ENCODE data around the gene CCDC93.

Gene CCDC93

DNA sequence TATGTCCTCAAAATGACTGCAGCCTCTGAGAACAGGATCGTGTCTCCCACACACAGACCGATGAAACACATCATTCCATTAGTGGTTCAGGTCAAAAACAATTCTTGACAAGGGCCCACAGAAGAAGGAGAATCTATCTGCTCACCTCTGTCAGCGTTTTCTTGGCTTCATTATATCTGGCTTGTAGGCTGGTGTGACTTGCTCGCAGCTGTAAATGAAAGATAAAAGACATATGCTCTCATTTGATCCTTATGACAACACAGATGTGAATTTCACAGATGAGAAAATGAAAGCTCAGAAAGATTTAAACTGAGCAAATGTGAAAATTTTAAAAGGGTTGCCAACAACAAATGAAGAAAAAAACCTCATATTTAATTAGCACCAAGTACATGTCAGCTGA, 61.6 kb downstream of the CCDC93 start:
- H3K4me3 ChIP-seq (ENCODE audit: low read depth, low read length), result no peak overlapping the region
- TF ChIP-seq, protein P1, sequence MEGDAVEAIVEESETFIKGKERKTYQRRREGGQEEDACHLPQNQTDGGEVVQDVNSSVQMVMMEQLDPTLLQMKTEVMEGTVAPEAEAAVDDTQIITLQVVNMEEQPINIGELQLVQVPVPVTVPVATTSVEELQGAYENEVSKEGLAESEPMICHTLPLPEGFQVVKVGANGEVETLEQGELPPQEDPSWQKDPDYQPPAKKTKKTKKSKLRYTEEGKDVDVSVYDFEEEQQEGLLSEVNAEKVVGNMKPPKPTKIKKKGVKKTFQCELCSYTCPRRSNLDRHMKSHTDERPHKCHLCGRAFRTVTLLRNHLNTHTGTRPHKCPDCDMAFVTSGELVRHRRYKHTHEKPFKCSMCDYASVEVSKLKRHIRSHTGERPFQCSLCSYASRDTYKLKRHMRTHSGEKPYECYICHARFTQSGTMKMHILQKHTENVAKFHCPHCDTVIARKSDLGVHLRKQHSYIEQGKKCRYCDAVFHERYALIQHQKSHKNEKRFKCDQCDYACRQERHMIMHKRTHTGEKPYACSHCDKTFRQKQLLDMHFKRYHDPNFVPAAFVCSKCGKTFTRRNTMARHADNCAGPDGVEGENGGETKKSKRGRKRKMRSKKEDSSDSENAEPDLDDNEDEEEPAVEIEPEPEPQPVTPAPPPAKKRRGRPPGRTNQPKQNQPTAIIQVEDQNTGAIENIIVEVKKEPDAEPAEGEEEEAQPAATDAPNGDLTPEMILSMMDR (IDR thresholded peaks at IDR 0.05; ENCODE audit: low read depth, low read length, missing control alignments), result no peak
- no peak for DNase-seq (ENCODE audit: low read depth)

DNA sequence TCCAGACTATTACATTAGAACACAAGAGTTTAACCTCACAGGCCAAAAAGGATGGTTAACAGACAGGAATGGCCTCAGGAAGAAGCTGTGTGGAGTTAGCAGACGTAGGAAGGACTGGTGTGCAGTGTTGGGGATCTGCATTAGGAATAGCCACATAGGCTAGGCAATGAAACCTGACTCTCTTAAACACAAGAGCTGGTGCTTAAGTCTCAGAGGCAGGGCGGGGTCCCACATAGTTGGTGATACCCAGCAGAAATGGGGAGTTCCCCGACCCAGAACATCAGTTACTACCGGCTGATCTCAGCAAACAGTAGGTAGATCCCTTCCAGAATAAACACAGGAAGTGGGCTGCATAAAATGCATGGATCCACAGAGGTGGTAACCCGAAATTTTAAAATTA, 64.1 kb downstream of the CCDC93 start:
- no peak for DNase-seq (ENCODE audit: low read depth)
- H3K4me3 ChIP-seq (ENCODE audit: low read depth, low read length), result no peak overlapping the region
- TF ChIP-seq, protein P1 (IDR thresholded peaks at IDR 0.05; ENCODE audit: low read depth, low read length, missing control alignments), result no peak

DNA sequence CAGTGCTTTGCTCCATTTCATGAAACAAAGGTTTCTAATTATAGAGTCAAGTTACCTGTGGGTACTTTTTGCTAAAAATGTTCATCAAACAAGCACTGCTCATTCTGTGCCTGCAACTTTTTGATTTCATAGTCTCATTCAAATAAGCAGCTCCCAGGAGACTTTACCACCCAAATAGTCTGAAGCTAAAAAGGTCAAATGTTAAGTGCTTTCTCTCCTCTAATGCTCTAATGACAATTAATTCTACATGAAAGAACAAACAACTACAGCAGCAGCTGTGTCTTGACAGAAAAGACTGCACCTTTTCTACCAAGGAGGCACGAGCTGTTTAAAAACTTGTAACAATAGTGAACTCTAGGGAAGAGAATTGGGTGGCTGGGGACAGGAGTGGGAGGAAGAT, 65.3 kb downstream of the CCDC93 start:
- DNase-seq (ENCODE audit: low read depth), result no peak

DNA sequence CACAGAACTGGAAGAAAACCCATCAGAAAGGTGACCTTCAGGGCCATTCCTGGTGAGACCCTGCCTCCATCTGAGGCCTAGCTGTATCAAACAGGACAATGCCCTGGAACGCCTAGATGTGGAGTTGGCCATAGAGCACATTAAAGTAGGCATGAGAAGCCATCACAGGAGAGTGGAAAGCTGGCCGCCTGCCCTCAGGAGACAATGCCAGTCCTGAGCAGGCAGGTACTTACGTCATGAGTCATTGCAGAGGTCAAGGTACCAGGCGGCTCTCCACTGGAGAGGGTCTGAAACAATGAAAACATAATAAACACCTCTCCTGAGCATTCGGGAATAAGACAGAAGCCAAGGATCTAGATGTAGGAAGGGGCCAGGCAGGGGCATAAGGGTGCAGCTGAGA, 68.6 kb downstream of the CCDC93 start:
- DNase-seq (ENCODE audit: low read depth), result no peak
- TF ChIP-seq, protein P1 (IDR thresholded peaks at IDR 0.05; ENCODE audit: low read depth, low read length, missing control alignments), result no peak
- no peak overlapping the region for H3K4me3 ChIP-seq (ENCODE audit: low read depth, low read length)

More for the DNA sequence above, 65.3 kb downstream of the CCDC93 start:
- TF ChIP-seq, protein P1 (IDR thresholded peaks at IDR 0.05; ENCODE audit: low read depth, low read length, missing control alignments), result no peak
- no peak overlapping the region for H3K4me3 ChIP-seq (ENCODE audit: low read depth, low read length)

DNA sequence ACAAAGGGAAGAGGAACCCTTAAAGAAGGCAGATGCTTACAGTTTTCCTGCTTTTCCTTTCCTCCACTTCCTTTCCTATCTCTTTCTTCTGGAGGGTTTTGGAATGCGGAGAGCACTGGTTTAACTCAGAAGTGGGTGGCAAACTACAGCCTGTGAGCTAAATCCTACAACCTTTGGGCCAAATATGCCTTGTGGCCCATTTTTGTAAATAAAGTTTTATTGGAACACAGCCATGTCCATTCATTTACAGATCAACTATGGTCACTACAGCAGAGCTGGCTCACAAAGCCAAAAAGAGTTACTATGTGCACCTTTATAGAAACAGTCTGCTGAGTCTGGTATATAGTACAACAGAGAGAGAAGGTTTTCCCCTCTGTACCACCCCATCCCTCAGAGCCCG, 69.1 kb downstream of the CCDC93 start:
- no peak overlapping the region for H3K4me3 ChIP-seq (ENCODE audit: low read depth, low read length)
- TF ChIP-seq, protein P1 (IDR thresholded peaks at IDR 0.05; ENCODE audit: low read depth, low read length, missing control alignments), result no peak
- no peak for DNase-seq (ENCODE audit: low read depth)

DNA sequence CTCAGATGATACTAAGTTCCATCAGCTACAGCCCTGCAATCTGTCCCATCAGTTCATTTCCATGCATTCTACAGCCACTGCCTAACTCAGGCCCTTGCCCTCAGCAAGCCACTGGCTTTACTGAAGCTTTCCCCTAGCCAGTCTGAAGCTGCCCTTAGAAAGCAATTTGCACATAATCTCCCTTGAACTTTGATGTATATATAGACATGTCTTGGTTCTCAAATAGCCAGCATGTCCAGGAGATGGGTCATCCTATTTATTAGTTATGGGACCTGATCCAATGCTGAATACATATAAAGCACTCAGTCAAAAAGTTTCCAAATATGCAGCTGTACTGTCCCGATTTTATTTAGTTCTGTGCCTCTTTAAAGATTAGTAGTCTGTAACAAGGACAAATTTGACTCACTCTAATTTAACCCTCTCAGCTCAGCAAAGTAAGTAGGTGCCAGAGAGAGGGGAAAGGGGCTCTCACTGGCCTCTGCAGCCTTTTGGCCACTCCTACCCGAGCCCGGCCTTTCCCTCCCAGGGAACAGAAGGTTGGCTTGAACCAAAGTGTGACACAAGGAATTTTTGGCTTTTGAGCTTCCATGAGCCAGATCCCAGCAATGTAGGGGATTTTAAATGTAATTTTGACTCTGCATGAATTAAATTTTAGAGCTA, 70.7 kb downstream of the CCDC93 start:
- TF ChIP-seq, protein P1 (IDR thresholded peaks at IDR 0.05; ENCODE audit: low read depth, low read length, missing control alignments), result no peak
- H3K4me3 ChIP-seq (ENCODE audit: low read depth, low read length), result no peak overlapping the region
- no peak for DNase-seq (ENCODE audit: low read depth)

DNA sequence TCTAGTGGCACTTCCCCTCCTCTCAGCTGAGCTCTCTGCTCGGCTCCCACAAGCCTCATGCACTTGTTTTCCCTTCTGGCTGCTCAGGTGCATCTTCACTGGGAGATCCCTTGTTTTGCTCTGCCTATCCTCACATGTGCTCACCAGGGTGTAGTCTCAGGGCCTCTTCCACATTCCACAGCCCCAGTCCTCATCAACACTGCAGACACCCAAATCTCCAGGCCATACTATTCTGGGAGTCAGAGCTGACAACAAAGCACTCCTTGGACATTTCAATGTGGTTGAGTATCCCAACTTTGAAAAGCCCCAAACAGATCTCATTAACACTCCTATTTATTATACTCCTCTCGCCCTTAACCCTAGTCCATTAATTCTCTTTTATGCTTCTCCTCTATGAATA, 71.3 kb downstream of the CCDC93 start:
- TF ChIP-seq, protein P1 (IDR thresholded peaks at IDR 0.05; ENCODE audit: low read depth, low read length, missing control alignments), result no peak
- DNase-seq (ENCODE audit: low read depth), result no peak
- H3K4me3 ChIP-seq (ENCODE audit: low read depth, low read length), result no peak overlapping the region

Data from GM12864 (cell line).